HEK293T (cell line): Measurements from ENCODE around the gene THTPA.

Source experiments
- ARNT ChIP-seq: fragments of 450-650 bp; IDR thresholded peaks from 2 replicates; pipeline ENCODE4 v1.6.1; 2017; ENCODE audit warnings: mild to moderate bottlenecking
- BHLHE40 ChIP-seq: fragments of 450-650 bp; IDR thresholded peaks from 2 replicates; pipeline ENCODE4 v1.6.1; 2016; ENCODE audit warnings: mild to moderate bottlenecking, moderate library complexity, borderline replicate concordance
- CTBP1 ChIP-seq: fragments of 450-650 bp; IDR thresholded peaks from 2 replicates; pipeline ENCODE4 v1.6.1; 2016; ENCODE audit warnings: borderline replicate concordance
- ELF4 ChIP-seq: fragments of 450-650 bp; IDR thresholded peaks from 2 replicates; pipeline ENCODE4 v1.6.1; 2017; ENCODE audit warnings: antibody characterized with exemption
- FOXA1 ChIP-seq: fragments of 450-650 bp; IDR thresholded peaks from 2 replicates; pipeline ENCODE4 v1.6.1; 2016; ENCODE audit warnings: mild to moderate bottlenecking
- FOXK2 ChIP-seq: fragments of 450-650 bp; IDR thresholded peaks from 2 replicates; pipeline ENCODE4 v1.6.1; 2016; ENCODE audit warnings: mild to moderate bottlenecking
- FOXM1 ChIP-seq: fragments of 450-650 bp; IDR thresholded peaks from 2 replicates; pipeline ENCODE4 v1.6.1; 2017; ENCODE audit warnings: mild to moderate bottlenecking, borderline replicate concordance
- HDGF ChIP-seq: fragments of 450-650 bp; IDR thresholded peaks from 2 replicates; pipeline ENCODE4 v1.6.1; 2017; ENCODE audit warnings: antibody characterized with exemption, borderline replicate concordance
- LEF1 ChIP-seq: fragments of 450-650 bp; IDR thresholded peaks from 2 replicates; pipeline ENCODE4 v1.6.1; 2017; ENCODE audit warnings: mild to moderate bottlenecking, borderline replicate concordance
- NFRKB ChIP-seq: fragments of 450-650 bp; IDR thresholded peaks from 2 replicates; pipeline ENCODE4 v1.6.1; 2016; ENCODE audit warnings: mild to moderate bottlenecking, moderate library complexity
- SP1 ChIP-seq: fragments of 450-650 bp; IDR thresholded peaks from 2 replicates; pipeline ENCODE4 v1.6.1; 2017
- SUZ12 ChIP-seq: fragments of 450-650 bp; IDR thresholded peaks from 2 replicates; pipeline ENCODE4 v1.6.1; 2016; ENCODE audit warnings: mild to moderate bottlenecking
- TARDBP ChIP-seq: fragments of 450-650 bp; IDR thresholded peaks from 2 replicates; pipeline ENCODE4 v1.6.1; 2016
- ZNF384 ChIP-seq: fragments of 450-650 bp; IDR thresholded peaks from 2 replicates; pipeline ENCODE4 v1.6.1; 2016

DNA sequence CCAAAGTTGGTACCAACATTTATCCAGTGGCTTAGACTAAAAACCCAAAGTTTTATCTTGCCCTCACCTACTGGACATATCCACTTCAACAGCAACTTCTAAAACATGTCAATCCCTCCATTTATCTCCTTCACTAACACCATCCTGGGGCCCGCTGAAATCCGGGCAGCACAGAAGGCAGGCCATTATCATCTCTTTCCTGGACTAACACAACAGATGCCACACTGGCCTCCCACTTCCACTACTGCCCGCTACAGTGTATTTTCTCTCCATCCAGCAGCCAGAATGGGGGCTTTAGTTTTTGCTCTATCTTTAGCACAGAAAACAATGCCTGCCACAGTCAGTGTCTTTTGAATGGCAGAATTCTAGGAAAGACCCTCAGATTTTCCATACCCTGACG lies 20.1 kb upstream of the THTPA start:
- no peak for TF ChIP-seq ZNF384
- TF ChIP-seq LEF1: no peak
- no peak for TF ChIP-seq SUZ12
- no peak for TF ChIP-seq SP1
- TF ChIP-seq TARDBP: no peak
- TF ChIP-seq FOXK2: no peak
- TF ChIP-seq CTBP1: no peak
- no peak for TF ChIP-seq BHLHE40
- TF ChIP-seq ARNT: no peak
- no peak for TF ChIP-seq ELF4
- no peak for TF ChIP-seq FOXM1
- no peak for TF ChIP-seq NFRKB
- TF ChIP-seq HDGF: no peak
- TF ChIP-seq FOXA1: no peak
